Transverse colon (tissue), 4 donors: ENCODE results near the gene MED15.

ENCODE experiments used
- CTCF ChIP-seq, 5 experiments: fragments of 200-600 bp in 3 of 5; fragments of 450-650 bp in 2 of 5; sonication (generic) in 3 of 5; IDR thresholded peaks; 1 replicate in 2 of 5; 2 replicates in 3 of 5; pipeline ENCODE4 v1.5.1; 2016 to 2017; ENCODE audit warnings: antibody characterized with exemption in 5 of 5, inconsistent platforms in 3 of 5, mild to moderate bottlenecking in 2 of 5, moderate library complexity in 1 of 5
- POLR2A ChIP-seq: fragments of 450-650 bp; IDR thresholded peaks from one replicate; pipeline ENCODE4 v1.6.1; 2016; ENCODE audit warnings: antibody characterized with exemption, mild to moderate bottlenecking, moderate library complexity
- POLR2AphosphoS5 ChIP-seq, 3 donors: sonication (generic); formaldehyde crosslinking; IDR thresholded peaks; one replicate each; pipeline ENCODE4 v1.6.1; 2016; ENCODE audit warnings: antibody characterized with exemption in 3 of 3

DNA sequence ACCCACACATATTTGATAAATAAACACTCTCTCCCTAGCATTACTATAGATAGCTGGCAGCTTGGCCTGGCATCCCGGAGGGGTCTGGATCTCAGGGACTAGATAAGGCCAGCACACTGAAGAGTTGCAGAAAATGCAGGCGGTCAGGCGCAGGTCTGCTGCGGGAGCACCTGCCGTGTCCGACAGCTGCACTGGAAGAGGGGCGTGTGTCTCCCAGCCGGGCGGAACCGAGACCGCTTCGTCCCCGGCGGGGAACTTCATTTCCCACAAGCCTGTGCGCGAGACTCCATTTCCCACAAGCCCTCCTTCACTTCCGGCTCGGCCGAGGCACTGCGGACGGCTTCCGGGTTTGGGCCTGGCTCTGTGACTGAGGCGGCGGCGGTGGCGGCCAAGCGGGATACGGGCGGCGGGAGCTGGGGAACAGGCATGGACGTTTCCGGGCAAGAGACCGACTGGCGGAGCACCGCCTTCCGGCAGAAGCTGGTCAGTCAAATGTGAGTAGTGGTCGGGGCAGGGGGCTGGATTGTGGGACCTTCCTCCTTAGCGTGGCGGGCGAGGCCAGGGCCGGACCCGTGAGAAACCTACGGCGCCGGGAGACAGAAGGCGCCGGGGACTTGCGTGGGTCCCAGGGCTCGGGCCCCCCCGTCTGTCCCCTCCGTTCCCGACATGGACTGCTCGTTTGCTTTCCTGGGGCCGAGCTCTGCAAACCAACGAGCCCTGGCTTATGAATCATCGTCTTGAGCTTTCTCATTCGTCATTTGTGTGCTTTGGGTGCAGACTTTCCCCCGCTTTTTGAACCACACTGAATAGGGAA is at the start of gene MED15:
- no peak for TF ChIP-seq CTCF (IDR thresholded peaks at IDR 0.05)
- peak; percentile 93 to 94 (median 94) for TF ChIP-seq POLR2AphosphoS5 (IDR thresholded peaks at IDR 0.05)
- peak; percentile 89 for TF ChIP-seq POLR2A
